Upper lobe of right lung (tissue), 1 donor: ENCODE results near the gene PDZD11. TPM values are rescaled to one million over a fixed set of nuclear protein-coding genes. Genes with fewer than 3 reads are reported as not detected.
"Not testable (repeated sequence)": the region's sequence is repeated elsewhere in the genome, so short reads cannot be mapped to it uniquely, and the experiment has no call there.

ENCODE experiments used
- ATAC-seq: fragments of 200-7000 bp; cut with Tn5 transposase; one replicate; pipeline ENCODE4 v1.9.1; 2020; ENCODE audit warnings: mild to moderate bottlenecking, moderate library complexity
- DNase-seq: peaks from one replicate; pipeline ENCODE4 v3.0.0-alpha.2; 2020
- H3K27ac ChIP-seq: fragments of 200-600 bp; one replicate; pipeline ENCODE4 v1.8.0; 2022
- H3K27me3 ChIP-seq: fragments of 200-600 bp; one replicate; pipeline ENCODE4 v1.8.0; 2022; ENCODE audit warnings: mild to moderate bottlenecking
- H3K36me3 ChIP-seq: fragments of 200-600 bp; one replicate; pipeline ENCODE4 v1.8.0; 2022
- H3K4me1 ChIP-seq: fragments of 200-600 bp; one replicate; pipeline ENCODE4 v1.8.0; 2022
- H3K4me3 ChIP-seq: fragments of 200-600 bp; one replicate; pipeline ENCODE4 v1.8.0; 2022; ENCODE audit warnings: mild to moderate bottlenecking
- H3K9me3 ChIP-seq: fragments of 200-600 bp; one replicate; pipeline ENCODE4 v1.8.0; 2022
- CTCF ChIP-seq: fragments of 200-600 bp; IDR thresholded peaks from one replicate; pipeline ENCODE4 v1.8.0; 2022; ENCODE audit warnings: antibody characterized with exemption
- intact Hi-C: fragments of 100-400 bp; cut with DNase I; formaldehyde crosslinking; loops from one replicate; pipeline ENCODE4 v1.11.0; 2022
- total RNA-seq: library from RNA; stranded (reverse); fragmentation: NEBNext Ultra II Directional; extraction: Animal tissue kit (Norgen Biotek cat#: 25700); gene quantifications from one replicate; pipeline ENCODE4 v1.2.1, GENCODE V29; 2021
- donor health status: DM: no; HTN: yes; CAD: no; lungs with severe emphysema.

The PDZD11 gene
- total RNA-seq, 1 donor from 2014 or later = 23.6 TPM

GRCh38 chrX:70244881-70245280 is 44.8 kb downstream of the PDZD11 start:
- ATAC-seq (no peak), DNase-seq (no peak)
- TF ChIP-seq CTCF = no peak
- H3K4me1 ChIP-seq = no peaks in the 10 kb centered on the region
- no peak overlapping the region for H3K4me3 ChIP-seq
- H3K9me3 ChIP-seq = no peaks in the 10 kb centered on the region
- intact Hi-C loops = no loop called here
- no peak overlapping the region for H3K27ac ChIP-seq
- no peaks in the 10 kb centered on the region for H3K36me3 ChIP-seq
- H3K27me3 ChIP-seq = no peaks in the 10 kb centered on the region

GRCh38 chrX:70243601-70244000 is 46.1 kb downstream of the PDZD11 start:
- H3K27ac ChIP-seq, H3K36me3 ChIP-seq, H3K4me3 ChIP-seq, DNase-seq, H3K27me3 ChIP-seq, H3K4me1 ChIP-seq, H3K9me3 ChIP-seq, intact Hi-C loops, ATAC-seq: not testable (repeated sequence)

GRCh38 chrX:70241501-70241900 is 48.2 kb downstream of the PDZD11 start:
- TF ChIP-seq CTCF = no peak
- Histone ChIP-seq H3K27ac (no peak overlapping the region), H3K9me3 (no peaks in the 10 kb centered on the region), H3K36me3 (no peaks in the 10 kb centered on the region), H3K4me3 (no peak overlapping the region), H3K4me1 (no peaks in the 10 kb centered on the region), H3K27me3 (no peaks in the 10 kb centered on the region)
- DNase-seq (no peak), ATAC-seq (no peak)
- intact Hi-C loops = no loop called here

GRCh38 chrX:70240751-70241150 is 49.0 kb downstream of the PDZD11 start:
- H3K4me1 ChIP-seq = no peaks in the 10 kb centered on the region

More at GRCh38 chrX:70240751-70241150, 49.0 kb downstream of the PDZD11 start:
- intact Hi-C loops = no loop called here
- no peak for TF ChIP-seq CTCF
- no peaks in the 10 kb centered on the region for H3K27me3 ChIP-seq
- no peak overlapping the region for H3K27ac ChIP-seq
- no peaks in the 10 kb centered on the region for H3K9me3 ChIP-seq
- DNase-seq (no peak), ATAC-seq (no peak)
- no peak overlapping the region for H3K4me3 ChIP-seq
- no peaks in the 10 kb centered on the region for H3K36me3 ChIP-seq

Other genes with a start within 250 kb of the PDZD11 start
- 0.26 TPM for gene AWAT2, start 240.0 kb downstream of the PDZD11 start, total RNA-seq
- gene OTUD6A, start 227.5 kb downstream of the PDZD11 start, total RNA-seq = not detected
- gene IGBP1, start 156.5 kb downstream of the PDZD11 start, total RNA-seq = 51.7 TPM
- not detected for gene DGAT2L6, start 112.4 kb downstream of the PDZD11 start, total RNA-seq
- not detected for gene AWAT1, start 55.3 kb downstream of the PDZD11 start, total RNA-seq
- 0.23 TPM for gene P2RY4, start 29.7 kb downstream of the PDZD11 start, total RNA-seq
- not detected for gene ARR3, start 21.6 kb downstream of the PDZD11 start, total RNA-seq
- not detected for gene RAB41, start 7.8 kb downstream of the PDZD11 start, total RNA-seq
- 0.75 TPM for gene KIF4A, start 177 bp upstream of the PDZD11 start, total RNA-seq
- gene GDPD2, start 133.4 kb upstream of the PDZD11 start, total RNA-seq = not detected
- gene DLG3, start 154.9 kb upstream of the PDZD11 start, total RNA-seq = 24.4 TPM